Trophoblast cell (in vitro differentiated cells and primary cell): ENCODE data around the gene RAVER2.

Experiments
- DNase-seq, 2 donors: peaks; one replicate each; pipeline ENCODE4 v3.0.0-alpha.2; 2016
- H2AFZ ChIP-seq: 2 replicates; pipeline ENCODE4 v1.6.1; 2013; ENCODE audit warnings: low read length, moderate library complexity, mild to moderate bottlenecking; ENCODE audit not compliant: insufficient read depth, poor library complexity
- H2AK5ac ChIP-seq: 2 replicates; pipeline ENCODE4 v1.6.1; 2013; ENCODE audit warnings: mild to moderate bottlenecking, low read length
- H2BK120ac ChIP-seq: 2 replicates; pipeline ENCODE4 v1.6.1; 2013; ENCODE audit warnings: low read length, mild to moderate bottlenecking, moderate library complexity; ENCODE audit not compliant: insufficient read depth, poor library complexity
- H2BK12ac ChIP-seq: 2 replicates; pipeline ENCODE4 v1.6.1; 2013; ENCODE audit warnings: mild to moderate bottlenecking, low read length, moderate library complexity
- H2BK5ac ChIP-seq: 2 replicates; pipeline ENCODE4 v1.6.1; 2013; ENCODE audit warnings: low read length, low read depth, moderate library complexity, mild to moderate bottlenecking; ENCODE audit not compliant: poor library complexity
- H3K14ac ChIP-seq: 2 replicates; pipeline ENCODE4 v1.6.1; 2013; ENCODE audit warnings: mild to moderate bottlenecking, low read length
- H3K18ac ChIP-seq: 2 replicates; pipeline ENCODE4 v1.6.1; 2013; ENCODE audit warnings: mild to moderate bottlenecking, low read length
- H3K23ac ChIP-seq: 2 replicates; pipeline ENCODE4 v1.6.1; 2013; ENCODE audit warnings: low read length
- H3K27ac ChIP-seq: 2 replicates; pipeline ENCODE4 v1.5.1; 2013; ENCODE audit warnings: low read depth, mild to moderate bottlenecking, inconsistent platforms, low read length, moderate library complexity
- H3K27me3 ChIP-seq: 2 replicates; pipeline ENCODE4 v1.6.1; 2013; ENCODE audit warnings: inconsistent platforms, mild to moderate bottlenecking, low read length, moderate library complexity; ENCODE audit not compliant: insufficient read depth
- H3K36me3 ChIP-seq, 2 experiments: 1 replicate in 1 of 2; 2 replicates in 1 of 2; pipeline ENCODE4 v1.6.1; 2013; ENCODE audit warnings: low read length in 2 of 2, mild to moderate bottlenecking in 2 of 2, moderate library complexity in 1 of 2; ENCODE audit not compliant: insufficient read depth in 2 of 2, control insufficient read depth in 1 of 2
- H3K4ac ChIP-seq: 2 replicates; pipeline ENCODE4 v1.6.1; 2013; ENCODE audit warnings: low read depth, mild to moderate bottlenecking, low read length, moderate library complexity
- H3K4me1 ChIP-seq, 2 experiments: 1 replicate in 1 of 2; 2 replicates in 1 of 2; pipeline ENCODE4 v1.6.1; 2013; ENCODE audit warnings: low read length in 2 of 2, mild to moderate bottlenecking in 2 of 2, moderate library complexity in 1 of 2; ENCODE audit not compliant: insufficient read depth in 2 of 2, control insufficient read depth in 1 of 2
- H3K4me2 ChIP-seq: 2 replicates; pipeline ENCODE4 v1.6.1; 2013; ENCODE audit warnings: inconsistent platforms, mild to moderate bottlenecking, low read length, moderate library complexity
- H3K4me3 ChIP-seq: 2 replicates; pipeline ENCODE4 v1.5.1; 2013; ENCODE audit warnings: mild to moderate bottlenecking, low read depth, low read length, inconsistent platforms
- H3K79me1 ChIP-seq: one replicate; pipeline ENCODE4 v1.6.1; 2013; ENCODE audit warnings: low read length
- H3K79me2 ChIP-seq: 2 replicates; pipeline ENCODE4 v1.6.1; 2013; ENCODE audit warnings: low read length, mild to moderate bottlenecking; ENCODE audit not compliant: control insufficient read depth, insufficient read depth, poor library complexity
- H3K9ac ChIP-seq: 2 replicates; pipeline ENCODE4 v1.6.1; 2013; ENCODE audit warnings: mild to moderate bottlenecking, low read length
- H3K9me3 ChIP-seq: 2 replicates; pipeline ENCODE4 v1.6.1; 2013; ENCODE audit warnings: low read depth, mild to moderate bottlenecking, control low read depth, inconsistent platforms, low read length; ENCODE audit not compliant: insufficient read depth
- H4K12ac ChIP-seq: 2 replicates; pipeline ENCODE4 v1.6.1; 2013; ENCODE audit warnings: low read depth, mild to moderate bottlenecking, low read length, moderate library complexity
- H4K8ac ChIP-seq: 2 replicates; pipeline ENCODE4 v1.6.1; 2013; ENCODE audit warnings: low read depth, mild to moderate bottlenecking, low read length, moderate library complexity
- H4K91ac ChIP-seq: one replicate; pipeline ENCODE4 v1.6.1; 2013; ENCODE audit warnings: low read depth, mild to moderate bottlenecking, low read length, moderate library complexity
- WGBS: extraction: QIAGEN DNeasy Blood & Tissue Kit; methylation state at CpG from one replicate; pipeline ENCODE4 v1.1.7; 2013; ENCODE audit warnings: missing lambda C conversion rate; ENCODE audit not compliant: insufficient read length, insufficient coverage; ENCODE audit errors: extremely low coverage; 5-methylcytosine and 5-hydroxymethylcytosine counted together

The RAVER2 gene

DNA sequence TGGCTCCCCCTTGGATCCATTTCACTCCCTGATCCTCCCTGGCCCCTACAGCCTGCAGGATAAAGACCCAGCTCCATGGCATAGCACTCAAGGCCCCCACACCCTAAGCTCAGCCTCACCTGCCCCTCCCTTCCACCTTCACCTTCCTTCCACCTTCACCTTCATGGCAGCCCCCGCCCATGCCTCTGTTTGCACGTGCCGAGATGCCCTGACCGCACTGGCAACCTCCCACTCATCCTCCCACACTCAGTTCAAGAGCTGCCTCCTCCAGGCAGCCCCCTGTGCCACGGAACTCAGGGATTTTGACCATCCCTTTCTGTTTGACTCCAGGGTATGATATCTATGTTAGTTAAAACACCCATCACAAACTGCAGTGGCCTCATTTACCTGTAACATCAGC lies 109.8 kb downstream of the RAVER2 start:
- no peaks in the 10 kb centered on the region for H3K4me1 ChIP-seq
- no peak overlapping the region for H3K4me2 ChIP-seq
- H2AK5ac ChIP-seq: no peak overlapping the region
- H3K14ac ChIP-seq: no peak overlapping the region
- H4K8ac ChIP-seq: no peak overlapping the region
- no peaks in the 10 kb centered on the region for H3K79me1 ChIP-seq
- H3K79me2 ChIP-seq: no peaks in the 10 kb centered on the region
- H3K4me3 ChIP-seq: no peak overlapping the region
- DNase-seq: no peak
- H3K36me3 ChIP-seq: peaks cover 40 to 57% of the 10 kb centered on the region in 2 experiments
- H4K91ac ChIP-seq: no peak overlapping the region
- no peak overlapping the region for H2AFZ ChIP-seq
- no peak overlapping the region for H2BK12ac ChIP-seq
- WGBS: no CpG with 5 or more reads among the region's 5 CpGs
- H3K27me3 ChIP-seq: no peaks in the 10 kb centered on the region
- H3K27ac ChIP-seq: no peak overlapping the region
- H3K9me3 ChIP-seq: no peaks in the 10 kb centered on the region
- H4K12ac ChIP-seq: no peak overlapping the region
- H3K18ac ChIP-seq: no peak overlapping the region
- no peak overlapping the region for H2BK120ac ChIP-seq
- no peak overlapping the region for H3K9ac ChIP-seq
- no peak overlapping the region for H2BK5ac ChIP-seq
- H3K4ac ChIP-seq: no peak overlapping the region
- H3K23ac ChIP-seq: no peak overlapping the region

DNA sequence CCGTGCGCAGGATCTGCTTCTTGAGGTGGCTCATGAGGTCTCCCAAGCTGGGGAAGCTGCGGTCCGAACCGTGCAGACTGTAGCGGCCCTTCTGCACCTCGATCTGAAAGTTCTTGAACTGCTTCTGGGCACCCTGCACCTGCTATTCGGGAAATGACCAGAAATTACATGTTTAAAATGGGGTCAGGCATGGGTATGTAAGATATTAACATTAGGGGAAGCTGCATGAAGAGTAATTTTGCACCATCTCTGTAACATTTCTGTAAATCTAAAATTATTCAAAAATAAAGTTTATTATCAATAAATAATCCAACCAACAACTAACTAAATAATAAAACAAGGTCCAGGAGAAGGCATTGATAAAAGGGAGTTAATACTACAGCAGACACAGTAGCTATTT lies 110.7 kb downstream of the RAVER2 start:
- Histone ChIP-seq H4K91ac (no peak overlapping the region), H3K18ac (no peak overlapping the region), H3K4me2 (no peak overlapping the region), H3K79me1 (no peaks in the 10 kb centered on the region), H2AK5ac (no peak overlapping the region), H3K9ac (no peak overlapping the region), H3K4me3 (no peak overlapping the region), H3K79me2 (no peaks in the 10 kb centered on the region), H3K23ac (no peak overlapping the region), H3K27ac (no peak overlapping the region), H3K4me1 (no peaks in the 10 kb centered on the region), H4K12ac (no peak overlapping the region), H4K8ac (no peak overlapping the region), H3K4ac (no peak overlapping the region), H2BK12ac (no peak overlapping the region), H2AFZ (no peak overlapping the region), H2BK120ac (no peak overlapping the region), H3K9me3 (no peaks in the 10 kb centered on the region), H3K14ac (no peak overlapping the region), H3K27me3 (no peaks in the 10 kb centered on the region), H2BK5ac (no peak overlapping the region), H3K36me3 (peaks cover 40 to 53% of the 10 kb centered on the region in 2 experiments)
- DNase-seq: no peak
- no CpG with 5 or more reads among the region's 8 CpGs for WGBS

DNA sequence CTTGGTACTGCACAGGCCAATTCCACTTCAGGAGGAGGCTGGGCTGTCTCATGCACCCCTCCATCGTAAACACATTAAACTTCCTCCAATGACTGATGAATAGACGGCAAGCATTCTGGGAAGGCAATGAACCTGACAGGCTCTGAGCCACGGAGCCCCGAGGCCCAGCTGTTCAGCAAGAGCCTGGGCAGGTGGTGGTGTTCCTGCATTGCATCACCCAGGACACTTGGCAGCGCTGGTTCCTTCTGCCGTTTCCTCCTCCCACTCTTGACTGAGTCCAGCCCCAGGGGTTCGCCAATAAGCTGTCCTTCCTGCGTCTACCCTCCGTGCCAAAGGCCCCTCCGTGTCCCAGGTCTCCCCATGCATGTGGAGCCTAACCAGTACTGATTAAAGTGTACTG lies 111.7 kb downstream of the RAVER2 start:
- DNase-seq: no peak
- Histone ChIP-seq H2BK12ac (no peak overlapping the region), H2BK120ac (no peak overlapping the region), H3K79me2 (no peaks in the 10 kb centered on the region), H3K9me3 (no peaks in the 10 kb centered on the region), H4K91ac (no peak overlapping the region), H4K12ac (no peak overlapping the region), H3K4me3 (no peak overlapping the region), H2BK5ac (no peak overlapping the region), H3K4me2 (no peak overlapping the region), H3K14ac (no peak overlapping the region), H3K27me3 (no peaks in the 10 kb centered on the region), H3K36me3 (peaks cover 37 to 49% of the 10 kb centered on the region in 2 experiments), H3K27ac (no peak overlapping the region), H2AFZ (no peak overlapping the region), H2AK5ac (no peak overlapping the region), H3K23ac (no peak overlapping the region), H4K8ac (no peak overlapping the region), H3K79me1 (no peaks in the 10 kb centered on the region), H3K9ac (no peak overlapping the region), H3K4ac (no peak overlapping the region), H3K18ac (no peak overlapping the region), H3K4me1 (no peaks in the 10 kb centered on the region)
- WGBS: no CpG with 5 or more reads among the region's 10 CpGs

DNA sequence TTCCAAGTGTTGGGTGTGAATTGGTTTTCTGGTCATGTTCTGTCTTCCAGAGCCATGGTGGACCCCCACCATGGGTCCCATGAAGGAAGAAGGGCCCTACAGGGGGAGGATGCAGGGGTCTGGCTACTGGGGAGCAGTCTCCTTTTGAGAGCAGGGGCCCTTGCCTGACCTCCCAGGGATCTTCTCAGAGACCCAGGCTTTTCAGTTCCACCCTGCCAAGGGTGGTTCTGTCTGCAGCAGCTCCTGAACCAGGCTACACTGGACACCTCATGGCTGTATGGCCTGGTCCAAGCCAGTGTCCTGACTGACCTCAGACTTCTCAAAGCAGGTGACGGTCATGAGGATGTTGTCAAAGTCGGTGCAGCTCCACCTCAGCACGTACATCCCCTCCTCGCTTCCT lies 112.5 kb downstream of the RAVER2 start:
- Histone ChIP-seq H3K9me3 (no peaks in the 10 kb centered on the region), H2BK5ac (no peak overlapping the region), H3K4me1 (no peaks in the 10 kb centered on the region), H2AK5ac (no peak overlapping the region), H3K14ac (no peak overlapping the region), H3K4me2 (no peak overlapping the region), H2BK120ac (no peak overlapping the region), H3K9ac (no peak overlapping the region), H2BK12ac (no peak overlapping the region), H3K18ac (no peak overlapping the region), H3K27me3 (no peaks in the 10 kb centered on the region), H2AFZ (no peak overlapping the region), H3K4ac (no peak overlapping the region), H3K36me3 (peaks cover 35 to 48% of the 10 kb centered on the region in 2 experiments), H4K91ac (no peak overlapping the region), H3K79me1 (no peaks in the 10 kb centered on the region), H3K23ac (no peak overlapping the region), H3K27ac (no peak overlapping the region), H4K8ac (no peak overlapping the region), H4K12ac (no peak overlapping the region), H3K79me2 (no peaks in the 10 kb centered on the region), H3K4me3 (no peak overlapping the region)
- WGBS: no CpG with 5 or more reads among the region's 4 CpGs
- no peak for DNase-seq
